OCI-LY1 (cell line): Measurements from ENCODE around the gene SEC23A.
"Not testable (repeated sequence)": the region's sequence is repeated elsewhere in the genome, so short reads cannot be mapped to it uniquely, and the experiment has no call there.

Source experiments
- H2AFZ ChIP-seq: fragments of 200-600 bp; sonication (generic), shearing (Covaris generic); 2 replicates; pipeline ENCODE4 v1.6.0; 2014; ENCODE audit warnings: antibody characterized with exemption, mild to moderate bottlenecking, low read length
- H3F3A ChIP-seq: fragments of 200-600 bp; sonication (generic), shearing (Covaris generic); 2 replicates; pipeline ENCODE4 v1.6.0; 2014; ENCODE audit warnings: mild to moderate bottlenecking, antibody characterized with exemption, low read length, moderate library complexity; ENCODE audit not compliant: insufficient read depth
- H3K27ac ChIP-seq: fragments of 200-600 bp; sonication (generic); 2 replicates; pipeline ENCODE4 v1.5.1; 2014; ENCODE audit warnings: low read length, mixed run types, mild to moderate bottlenecking, low read depth; ENCODE audit not compliant: poor library complexity, severe bottlenecking
- H3K27me3 ChIP-seq: fragments of 200-600 bp; sonication (generic); 2 replicates; pipeline ENCODE4 v1.6.0; 2014; ENCODE audit warnings: antibody characterized with exemption, mild to moderate bottlenecking, low read length, moderate library complexity; ENCODE audit not compliant: insufficient read depth
- H3K36me3 ChIP-seq: fragments of 200-600 bp; sonication (generic); 2 replicates; pipeline ENCODE4 v1.6.1; 2014; ENCODE audit warnings: mild to moderate bottlenecking, antibody characterized with exemption, low read length, moderate library complexity, mixed read lengths; ENCODE audit not compliant: insufficient read depth
- H3K4me1 ChIP-seq: fragments of 200-600 bp; sonication (generic); 2 replicates; pipeline ENCODE4 v1.5.1; 2014; ENCODE audit warnings: mild to moderate bottlenecking, low read length, moderate library complexity; ENCODE audit not compliant: insufficient read depth, severe bottlenecking
- H3K4me2 ChIP-seq: fragments of 200-600 bp; sonication (generic), shearing (Covaris generic); 2 replicates; pipeline ENCODE4 v1.6.1; 2014; ENCODE audit warnings: low read length
- H3K4me3 ChIP-seq: fragments of 200-600 bp; sonication (generic); 2 replicates; pipeline ENCODE4 v1.5.1; 2014; ENCODE audit warnings: low read length, low read depth, mild to moderate bottlenecking, mixed read lengths; ENCODE audit not compliant: poor library complexity, severe bottlenecking
- H3K79me2 ChIP-seq: fragments of 200-600 bp; shearing (Covaris generic); 2 replicates; pipeline ENCODE4 v1.6.1; 2016; ENCODE audit warnings: mixed run types, low read length, mixed read lengths; ENCODE audit not compliant: insufficient read depth
- H3K9ac ChIP-seq: fragments of 200-600 bp; sonication (generic), shearing (Covaris generic); 2 replicates; pipeline ENCODE4 v1.6.1; 2014; ENCODE audit warnings: mild to moderate bottlenecking, low read length, mixed read lengths
- H3K9me2 ChIP-seq: fragments of 200-600 bp; sonication (generic), shearing (Covaris generic); 2 replicates; pipeline ENCODE4 v1.6.1; 2014; ENCODE audit warnings: low read depth, mild to moderate bottlenecking, low read length, mixed read lengths
- H3K9me3 ChIP-seq: fragments of 200-600 bp; shearing (Covaris generic); 2 replicates; pipeline ENCODE4 v1.6.1; 2014; ENCODE audit warnings: low read length, mixed read lengths
- H4K20me1 ChIP-seq: fragments of 200-600 bp; sonication (generic), shearing (Covaris generic); 2 replicates; pipeline ENCODE4 v1.6.0; 2016; ENCODE audit warnings: mild to moderate bottlenecking, low read length; ENCODE audit not compliant: insufficient read depth
- CTCF ChIP-seq: fragments of 200-600 bp; sonication (generic), shearing (Covaris generic); IDR thresholded peaks from 2 replicates; pipeline ENCODE4 v1.5.1; 2017; ENCODE audit warnings: mild to moderate bottlenecking, antibody characterized with exemption, low read length, moderate library complexity, mixed read lengths
- EZH2 ChIP-seq: fragments of 200-600 bp; sonication (generic), shearing (Covaris generic); IDR thresholded peaks from 2 replicates; pipeline ENCODE4 v1.8.0; 2017; ENCODE audit warnings: borderline replicate concordance, mixed run types, mild to moderate bottlenecking, antibody characterized with exemption, low read length, moderate library complexity, mixed read lengths

Gene SEC23A

GRCh38 chr14:39023939-39024871, 78.8 kb downstream of the SEC23A start:
- H3K27ac ChIP-seq: no peak overlapping the region
- H3F3A ChIP-seq: 0 out of 2 replicates have a peak, but pooled peaks cover 3% of the 10 kb centered on the region
- TF ChIP-seq EZH2 (no peak), CTCF (no peak)
- H3K36me3 ChIP-seq: no peaks in the 10 kb centered on the region
- no peak overlapping the region for H2AFZ ChIP-seq
- H3K9ac ChIP-seq: no peak overlapping the region
- no peaks in the 10 kb centered on the region for H3K9me3 ChIP-seq
- H3K27me3 ChIP-seq: no peaks in the 10 kb centered on the region
- no peaks in the 10 kb centered on the region for H4K20me1 ChIP-seq
- H3K79me2 ChIP-seq: no peaks in the 10 kb centered on the region
- no peaks in the 10 kb centered on the region for H3K9me2 ChIP-seq
- no peak overlapping the region for H3K4me3 ChIP-seq
- no peak overlapping the region for H3K4me2 ChIP-seq
- H3K4me1 ChIP-seq: peaks cover 6% of the 10 kb centered on the region

GRCh38 chr14:39017096-39018016, 85.7 kb downstream of the SEC23A start:
- H2AFZ ChIP-seq: not testable (repeated sequence)

GRCh38 chr14:39016733-39017095, 86.3 kb downstream of the SEC23A start:
- Histone ChIP-seq H3K9ac (no peak overlapping the region), H3K4me2 (no peak overlapping the region), H3K79me2 (no peaks in the 10 kb centered on the region), H3F3A (no peaks in the 10 kb centered on the region), H4K20me1 (no peaks in the 10 kb centered on the region), H3K9me2 (no peaks in the 10 kb centered on the region), H3K4me3 (no peak overlapping the region), H3K27ac (no peak overlapping the region), H3K27me3 (no peaks in the 10 kb centered on the region), H3K4me1 (no peaks in the 10 kb centered on the region), H3K36me3 (no peaks in the 10 kb centered on the region), H3K9me3 (no peaks in the 10 kb centered on the region), H2AFZ (no peak overlapping the region)
- no peak for TF ChIP-seq CTCF
- no peak for TF ChIP-seq EZH2

More at GRCh38 chr14:39017096-39018016, 85.7 kb downstream of the SEC23A start:
- not testable (repeated sequence) for H4K20me1 ChIP-seq, H3K4me2 ChIP-seq, H3K36me3 ChIP-seq, H3K4me1 ChIP-seq, H3K9ac ChIP-seq, H3K27me3 ChIP-seq, H3F3A ChIP-seq, H3K9me2 ChIP-seq, H3K79me2 ChIP-seq, H3K27ac ChIP-seq, H3K4me3 ChIP-seq, H3K9me3 ChIP-seq
